ENCODE data around the gene POLR2M. TPM values are rescaled to one million over a fixed set of nuclear protein-coding genes. Genes with fewer than 3 reads are reported as not detected.

POLR2M gene
- total and polyA plus RNA-seq, 10 of the 15 experiments (the other 5 are each of a cell fraction or from before 2014, with no cell fraction given) = 5.8 to 364 (median 23.7) TPM

DNA sequence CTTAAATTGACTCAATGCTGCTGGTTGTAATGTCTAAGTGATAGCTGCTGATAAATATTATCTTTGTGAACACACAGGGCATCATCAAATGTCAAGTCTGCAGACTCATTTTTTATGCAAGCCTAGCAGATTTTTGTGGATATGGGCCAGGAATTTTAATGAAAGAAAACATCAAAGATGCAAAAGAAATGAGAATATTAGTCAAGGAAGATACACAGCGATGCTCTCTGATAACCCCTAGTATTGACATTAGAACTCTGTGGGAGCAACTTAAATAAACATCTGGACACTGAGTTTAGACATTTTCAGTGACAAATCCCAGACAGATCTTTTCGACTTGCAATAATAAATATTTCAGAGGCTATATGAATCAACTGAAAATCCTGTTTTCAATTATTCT lies 28.3 kb downstream of the POLR2M start:
- SMC1A ChIA-PET (ENCODE audit: uncharacterized antibody, unreplicated experiment) = interaction anchor here (5.4 kb wide), 1 partner anchor 126 kb away, joined by 27 read pairs; no protein-coding TSS in a partner anchor
- TF ChIP-seq TCF12 (IDR thresholded peaks at IDR 0.05; ENCODE audit: low read depth, low read length) (no peak), FOS (IDR thresholded peaks at IDR 0.05; ENCODE audit: borderline replicate concordance, extremely low read depth, insufficient read length) (no peak), ZNF274 (IDR thresholded peaks at IDR 0.05; ENCODE audit: insufficient read depth, insufficient read length) (no peak), NR2C2 (IDR thresholded peaks at IDR 0.05; ENCODE audit: borderline replicate concordance, control insufficient read depth, insufficient read length, low read depth) (no peak), TAF1 (IDR thresholded peaks at IDR 0.05; ENCODE audit: borderline replicate concordance, low read depth, low read length) (no peak), CREM (IDR thresholded peaks at IDR 0.05; ENCODE audit: low read depth) (no peak), MEF2B (IDR thresholded peaks at IDR 0.05; ENCODE audit: partially characterized antibody, poor library complexity, severe bottlenecking) (no peak), PAX8 (IDR thresholded peaks at IDR 0.05) (no peak), SPI1 (IDR thresholded peaks at IDR 0.05; ENCODE audit: borderline replicate concordance, insufficient read depth, low read depth, low read length) (no peak), RBBP5 (conservative IDR thresholded peaks at IDR 0.05) (no peak)
- TF ChIP-seq, protein P1, sequence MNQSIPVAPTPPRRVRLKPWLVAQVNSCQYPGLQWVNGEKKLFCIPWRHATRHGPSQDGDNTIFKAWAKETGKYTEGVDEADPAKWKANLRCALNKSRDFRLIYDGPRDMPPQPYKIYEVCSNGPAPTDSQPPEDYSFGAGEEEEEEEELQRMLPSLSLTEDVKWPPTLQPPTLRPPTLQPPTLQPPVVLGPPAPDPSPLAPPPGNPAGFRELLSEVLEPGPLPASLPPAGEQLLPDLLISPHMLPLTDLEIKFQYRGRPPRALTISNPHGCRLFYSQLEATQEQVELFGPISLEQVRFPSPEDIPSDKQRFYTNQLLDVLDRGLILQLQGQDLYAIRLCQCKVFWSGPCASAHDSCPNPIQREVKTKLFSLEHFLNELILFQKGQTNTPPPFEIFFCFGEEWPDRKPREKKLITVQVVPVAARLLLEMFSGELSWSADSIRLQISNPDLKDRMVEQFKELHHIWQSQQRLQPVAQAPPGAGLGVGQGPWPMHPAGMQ (IDR thresholded peaks at IDR 0.05; ENCODE audit: borderline replicate concordance) = no peak
- TF ChIP-seq, protein P2, sequence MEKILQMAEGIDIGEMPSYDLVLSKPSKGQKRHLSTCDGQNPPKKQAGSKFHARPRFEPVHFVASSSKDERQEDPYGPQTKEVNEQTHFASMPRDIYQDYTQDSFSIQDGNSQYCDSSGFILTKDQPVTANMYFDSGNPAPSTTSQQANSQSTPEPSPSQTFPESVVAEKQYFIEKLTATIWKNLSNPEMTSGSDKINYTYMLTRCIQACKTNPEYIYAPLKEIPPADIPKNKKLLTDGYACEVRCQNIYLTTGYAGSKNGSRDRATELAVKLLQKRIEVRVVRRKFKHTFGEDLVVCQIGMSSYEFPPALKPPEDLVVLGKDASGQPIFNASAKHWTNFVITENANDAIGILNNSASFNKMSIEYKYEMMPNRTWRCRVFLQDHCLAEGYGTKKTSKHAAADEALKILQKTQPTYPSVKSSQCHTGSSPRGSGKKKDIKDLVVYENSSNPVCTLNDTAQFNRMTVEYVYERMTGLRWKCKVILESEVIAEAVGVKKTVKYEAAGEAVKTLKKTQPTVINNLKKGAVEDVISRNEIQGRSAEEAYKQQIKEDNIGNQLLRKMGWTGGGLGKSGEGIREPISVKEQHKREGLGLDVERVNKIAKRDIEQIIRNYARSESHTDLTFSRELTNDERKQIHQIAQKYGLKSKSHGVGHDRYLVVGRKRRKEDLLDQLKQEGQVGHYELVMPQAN (conservative IDR thresholded peaks at IDR 0.05) = no peak

More for the DNA sequence above, 28.3 kb downstream of the POLR2M start:
- in situ Hi-C loops (cut with MboI) = no loop called here
- CTCF ChIA-PET = interaction anchor here (1.6 to 7.3 kb wide), 3 partner anchors 12 to 125 kb away, joined by 6 to 74 read pairs (median 50); no protein-coding TSS in a partner anchor
- Histone ChIP-seq H3K4me1 (ENCODE audit: control insufficient read depth, insufficient read depth, low read length) (no peaks in the 10 kb centered on the region), H3K4me2 (ENCODE audit: control insufficient read depth, insufficient read depth) (no peak overlapping the region), H3K27ac (ENCODE audit: control insufficient read depth, insufficient read depth) (no peak overlapping the region), H3K27me3 (replicated peaks in 1 of 2; ENCODE audit: control insufficient read depth in 2 of 2, insufficient read depth in 2 of 2, low read length in 1 of 2) (no peaks in the 10 kb centered on the region), H2AFZ (ENCODE audit: control insufficient read depth, low read depth, low read length) (no peak overlapping the region), H3K36me3 (ENCODE audit: control insufficient read depth in 2 of 2, insufficient read depth in 2 of 2, low read length in 1 of 2) (no peaks in the 10 kb centered on the region), H3K9me3 (replicated peaks; ENCODE audit: control insufficient read depth, insufficient read depth, low read length) (no peaks in the 10 kb centered on the region), H3K9ac (ENCODE audit: control insufficient read depth, insufficient read depth, low read length) (no peak overlapping the region), H3K79me2 (ENCODE audit: control insufficient read depth, insufficient read depth, low read length) (no peaks in the 10 kb centered on the region), H4K20me1 (ENCODE audit: control insufficient read depth, insufficient read depth) (no peaks in the 10 kb centered on the region), H3K4me3 (no peak overlapping the region)
- BruUV-seq (replicated peaks) = no TSS peak
- POLR2A ChIA-PET = no interaction called here
- WGBS (ENCODE audit: insufficient coverage, insufficient replicate concordance, low lambda C conversion rate, missing lambda C conversion rate) = 48% methylated on average over 2 of the region's 2 CpGs
- FAIRE-seq (no peak), DNase-seq (ENCODE audit: low read depth, low spot score) (no peak), ATAC-seq (no peak)
- intact Hi-C loops (cut with micrococcal nuclease; ENCODE audit: unreplicated experiment) = loop anchor here (5.0 to 10.0 kb wide), 2 partner anchors 127 to 170 kb away; no protein-coding TSS in a partner anchor
- RAD21 ChIA-PET (ENCODE audit: unreplicated experiment) = interaction anchor here (1.2 kb wide), 1 partner anchor 336 kb away, joined by 3 read pairs; no protein-coding TSS in a partner anchor
